NK-92 treated with Interleukin-12 subunit alpha and Interleukin-12 subunit beta, amount 100 ng/mL, for 24 hours (cell line): ENCODE data around the gene LHX5.

Experiments used
- DNase-seq: peaks from one replicate; lab custom pipeline; 2025; lab: John Stamatoyannopoulos, UW

The LHX5 gene

DNA sequence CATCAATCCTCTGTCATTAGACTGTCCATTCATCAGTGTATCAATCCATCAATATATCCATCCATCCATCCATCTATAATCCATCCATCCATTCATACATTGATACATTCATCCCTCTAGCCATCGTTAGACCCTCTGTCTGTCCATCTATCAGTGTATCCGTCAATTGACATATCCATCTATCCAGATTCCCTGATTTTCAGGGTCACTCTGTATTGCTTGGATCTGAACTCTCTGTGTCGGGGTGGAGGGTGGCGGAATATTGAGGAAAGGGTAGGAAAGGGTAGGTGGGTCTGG, 32.4 kb downstream of the LHX5 start:
- no peak for DNase-seq

DNA sequence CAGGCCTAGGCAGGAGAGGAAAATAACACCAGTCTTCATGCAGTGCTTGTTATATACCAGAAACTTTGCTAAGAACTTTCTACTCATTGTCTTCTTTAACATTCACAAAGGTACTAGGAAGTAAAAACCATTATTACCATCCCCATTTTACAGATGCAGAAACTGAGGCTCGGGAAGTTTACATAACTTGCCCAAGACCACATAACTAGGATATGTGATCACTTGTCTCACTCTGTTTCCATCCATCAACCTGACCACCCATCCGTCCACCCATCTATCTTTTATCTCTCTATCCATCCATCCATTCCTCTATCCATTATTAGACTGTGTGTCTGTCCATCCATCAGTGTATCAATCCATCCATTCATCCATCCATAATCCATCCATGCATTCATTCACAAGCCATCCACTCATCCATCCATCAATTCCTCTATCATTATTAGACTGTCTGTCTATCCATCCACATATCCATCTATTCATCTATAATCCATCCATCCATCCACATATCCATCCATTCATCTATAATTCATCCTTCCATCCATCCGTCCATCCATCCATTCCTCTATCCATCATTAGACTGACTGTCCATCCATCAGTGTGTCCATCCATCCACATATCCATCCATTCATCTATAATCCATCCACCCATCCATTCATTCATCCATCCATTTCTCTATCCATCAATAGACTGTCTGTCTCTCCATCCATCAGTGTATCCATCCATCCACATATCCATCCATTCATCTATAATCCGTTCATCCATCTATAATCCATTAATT, 33.0 kb downstream of the LHX5 start:
- DNase-seq, result no peak

DNA sequence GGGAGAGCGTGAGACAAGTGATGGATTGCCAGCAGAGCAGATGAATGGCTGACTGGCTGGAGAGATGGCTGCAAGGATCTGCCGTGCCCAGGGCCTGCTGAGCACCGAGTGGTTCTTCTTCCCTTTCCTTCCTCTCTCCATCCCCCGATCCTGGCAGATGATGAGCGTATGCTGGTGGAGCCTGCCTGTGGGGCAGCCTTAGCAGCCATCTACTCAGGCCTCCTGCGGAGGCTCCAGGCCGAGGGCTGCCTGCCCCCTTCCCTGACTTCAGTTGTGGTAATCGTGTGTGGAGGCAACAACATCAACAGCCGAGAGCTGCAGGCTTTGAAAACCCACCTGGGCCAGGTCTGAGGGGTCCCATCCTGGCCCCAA, 34.0 kb downstream of the LHX5 start:
- DNase-seq, result no peak

DNA sequence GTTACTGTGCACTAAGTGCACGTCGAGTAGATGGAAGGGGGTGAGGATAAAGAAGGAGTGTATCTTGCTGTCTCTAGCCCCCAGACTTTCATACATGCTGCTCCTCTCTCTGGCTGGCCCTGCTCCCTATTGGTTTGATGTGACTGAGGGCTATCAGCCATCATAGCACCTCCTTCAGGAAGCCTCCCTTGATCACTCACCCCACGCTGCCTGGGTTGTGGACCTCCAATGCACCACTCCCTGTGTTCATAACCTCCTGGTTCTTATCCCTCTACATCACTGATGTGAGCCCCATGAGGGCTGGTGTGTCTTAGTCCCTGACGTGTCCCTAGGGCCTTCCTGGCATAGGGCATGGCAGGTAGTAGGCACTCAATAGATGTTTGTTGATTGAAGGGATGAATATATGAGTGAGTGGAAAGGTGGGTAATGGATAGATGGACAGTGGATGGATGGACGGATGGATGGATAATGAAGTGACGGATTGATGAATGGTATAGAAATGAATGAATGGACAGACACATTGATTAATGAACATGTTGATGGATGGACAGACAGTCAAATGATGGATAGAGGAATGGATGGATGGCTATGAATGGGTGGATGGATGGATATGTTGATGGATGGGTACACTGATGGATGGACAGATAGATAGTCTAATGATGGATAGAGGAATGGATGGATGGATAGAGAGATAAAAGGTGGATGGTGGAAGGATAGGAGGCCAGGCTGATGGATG, 34.5 kb downstream of the LHX5 start:
- DNase-seq, result no peak

DNA sequence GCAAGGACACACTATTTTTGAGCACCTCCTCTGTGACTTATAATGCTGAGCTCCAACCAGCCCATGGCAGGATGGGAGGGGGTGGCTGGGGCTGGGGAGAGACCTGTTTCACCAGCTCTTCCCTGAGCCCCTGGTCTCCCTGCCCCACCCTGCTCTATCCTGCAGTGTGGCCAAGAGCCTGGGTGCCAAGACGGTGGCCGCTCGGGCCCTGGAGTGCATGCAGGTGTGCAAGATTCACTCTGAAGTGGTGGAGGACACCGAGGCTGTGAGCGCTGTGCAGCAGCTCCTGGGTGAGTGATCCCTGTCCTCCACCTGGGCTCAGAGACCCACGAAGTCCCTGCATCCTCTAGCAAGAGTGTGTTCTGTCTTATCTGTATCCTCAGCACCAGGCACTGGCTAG, 35.1 kb downstream of the LHX5 start:
- no peak for DNase-seq

DNA sequence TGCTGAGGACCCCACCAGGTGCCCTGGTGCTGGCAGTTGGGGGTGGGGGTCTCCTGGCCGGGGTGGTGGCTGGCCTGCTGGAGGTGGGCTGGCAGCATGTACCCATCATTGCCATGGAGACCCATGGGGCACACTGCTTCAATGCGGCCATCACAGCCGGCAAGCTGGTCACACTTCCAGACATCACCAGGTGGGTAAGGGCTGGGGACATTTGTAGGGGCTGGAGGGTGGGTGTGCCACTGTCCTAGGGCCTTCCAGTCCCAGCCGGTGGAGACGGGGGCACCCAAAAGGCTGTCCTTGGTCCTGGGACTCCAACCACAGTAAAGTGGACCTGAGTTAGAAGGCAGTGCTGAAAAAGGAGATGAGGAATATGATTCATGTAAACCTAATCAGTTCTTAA, 36.3 kb downstream of the LHX5 start:
- no peak for DNase-seq

DNA sequence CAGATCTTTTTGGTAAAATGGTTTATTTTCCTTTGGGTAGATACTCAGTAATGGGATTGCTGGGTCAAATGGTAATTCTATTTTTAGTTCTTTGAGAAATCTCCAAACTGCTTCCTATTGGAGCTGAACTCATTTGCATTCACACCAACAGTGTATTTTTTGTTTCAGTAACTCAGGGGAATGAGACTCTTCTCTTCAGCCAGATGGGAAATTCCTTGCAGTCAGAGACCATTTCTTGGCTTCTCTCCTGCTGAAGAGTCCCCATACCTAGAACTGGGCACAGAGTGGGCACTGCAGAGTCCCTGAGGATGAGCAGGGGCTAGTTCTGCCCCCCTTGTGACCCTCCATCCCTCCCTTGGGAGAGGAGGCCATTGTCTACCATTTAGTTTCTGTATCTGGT, 38.7 kb downstream of the LHX5 start:
- DNase-seq, result no peak

DNA sequence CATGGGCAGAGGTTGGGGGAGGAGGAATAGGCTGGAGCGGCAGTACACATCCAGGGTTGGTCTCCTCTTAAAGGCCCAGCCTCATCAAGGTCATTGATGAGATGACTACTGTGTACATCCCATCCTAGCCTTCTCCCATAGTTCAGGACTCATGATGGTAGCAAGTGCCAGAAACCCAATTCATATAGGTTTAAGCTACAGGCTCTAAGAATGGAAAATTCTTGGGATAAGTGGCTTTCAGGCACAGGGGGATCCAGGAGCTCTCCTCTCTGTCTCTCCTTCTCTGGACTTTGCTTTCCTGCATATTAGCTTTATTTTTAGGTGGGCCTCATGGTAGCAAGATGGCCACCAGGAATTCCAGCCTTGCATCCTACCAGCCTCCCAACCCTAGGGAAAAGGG, 43.2 kb downstream of the LHX5 start:
- no peak for DNase-seq

DNA sequence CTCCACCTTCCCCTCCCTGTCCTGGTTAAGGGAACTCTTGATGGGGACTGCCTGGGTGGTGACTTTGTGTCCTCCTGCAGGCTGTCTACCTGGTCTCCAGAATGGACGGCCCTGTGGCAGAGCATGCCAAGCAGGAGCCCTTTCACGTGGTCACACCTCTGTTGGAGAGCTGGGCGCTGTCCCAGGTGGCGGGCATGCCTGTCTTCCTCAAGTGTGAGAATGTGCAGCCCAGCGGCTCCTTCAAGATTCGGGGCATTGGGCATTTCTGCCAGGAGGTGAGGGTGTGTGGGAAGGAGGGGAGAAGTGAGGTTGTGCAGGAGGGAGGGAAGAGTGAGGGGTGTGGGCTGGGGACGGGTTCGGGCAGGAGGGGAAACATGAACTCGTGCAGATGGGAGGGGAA, 43.8 kb downstream of the LHX5 start:
- DNase-seq, result no peak

DNA sequence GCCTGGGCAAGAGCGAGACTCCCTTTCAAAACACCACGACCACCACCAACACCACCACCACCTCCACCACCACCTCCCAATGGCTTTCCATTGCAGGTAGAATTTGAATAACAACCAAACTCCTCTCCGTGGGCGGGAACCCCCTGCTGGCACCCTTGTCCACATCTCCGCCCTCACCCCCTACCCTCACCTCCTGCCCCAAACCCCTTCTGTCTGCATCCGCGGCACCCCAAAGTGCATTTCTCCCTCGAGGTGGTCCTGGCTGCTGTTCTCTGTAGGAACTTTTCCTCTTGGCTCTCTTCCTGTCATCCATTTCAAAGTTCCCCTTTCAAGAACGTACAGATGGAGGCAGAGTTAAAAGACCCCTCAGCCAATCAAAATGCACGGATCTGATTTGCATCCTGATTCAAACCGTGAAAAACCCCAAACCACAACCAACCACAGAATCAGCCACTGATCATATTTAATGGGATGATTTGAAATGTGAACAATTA, 45.7 kb downstream of the LHX5 start:
- DNase-seq, result no peak

DNA sequence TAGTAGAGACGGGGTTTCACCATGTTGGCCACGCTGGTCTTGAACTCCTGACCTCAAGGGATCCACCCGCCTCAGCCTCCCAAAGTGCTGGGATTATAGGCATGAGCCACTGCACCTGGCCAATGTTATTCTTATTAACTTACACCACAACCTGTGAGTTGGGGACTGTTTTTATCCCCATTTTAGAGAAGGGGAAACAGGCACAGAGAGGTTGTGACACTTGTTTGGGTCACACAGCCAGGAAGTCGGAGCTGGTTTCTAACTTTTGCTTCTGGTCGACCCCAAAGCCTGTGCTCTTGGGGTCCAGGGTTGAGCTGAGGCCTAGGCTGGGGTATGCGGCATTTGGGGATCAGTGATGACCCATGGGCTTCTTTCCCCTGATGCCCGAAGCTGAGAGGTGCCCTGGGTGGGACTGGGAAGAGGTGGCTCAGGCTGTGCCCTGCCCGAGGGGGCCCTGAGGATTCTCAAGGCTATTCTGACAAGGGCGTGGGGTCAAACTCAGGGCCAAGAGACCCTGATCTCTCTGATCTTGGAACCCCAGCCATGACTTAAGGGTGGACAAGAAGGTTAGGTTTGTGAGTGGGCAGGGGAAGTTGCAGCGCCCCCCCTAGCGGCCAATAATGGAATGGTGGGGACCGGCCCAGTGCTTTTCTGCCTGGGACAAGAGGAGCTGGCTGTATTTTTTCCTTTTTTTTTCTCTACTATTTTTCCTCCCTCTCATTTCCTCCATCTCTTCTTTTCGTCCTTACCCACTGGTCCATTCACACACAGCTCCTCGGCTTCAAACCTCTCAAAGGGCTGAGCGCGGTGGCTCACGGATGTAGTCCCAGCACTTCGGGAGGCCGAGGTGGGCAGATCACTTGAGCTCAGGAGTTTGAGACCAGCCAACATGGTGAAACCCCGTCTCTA, 46.5 kb downstream of the LHX5 start:
- peak; percentile 4 for DNase-seq

DNA sequence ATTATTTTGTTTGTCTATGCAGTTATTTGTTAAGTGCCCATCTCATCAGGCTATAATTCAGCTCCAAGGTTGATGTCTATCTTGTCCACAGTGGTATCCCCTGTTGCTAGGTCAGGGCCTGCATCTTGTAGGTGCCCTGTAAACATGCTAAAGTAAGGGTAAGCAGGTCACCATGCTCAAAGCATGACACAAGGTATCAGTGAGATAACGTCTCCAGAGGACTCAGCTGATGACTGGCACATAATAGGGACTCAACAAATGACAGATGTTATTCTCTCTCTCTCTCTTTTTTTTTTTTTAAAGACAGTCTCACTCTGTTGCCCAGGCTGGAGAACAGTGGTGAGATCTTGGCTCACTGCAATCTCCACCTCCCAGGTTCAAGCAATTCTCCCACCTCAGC, 47.2 kb downstream of the LHX5 start:
- DNase-seq, result no peak

DNA sequence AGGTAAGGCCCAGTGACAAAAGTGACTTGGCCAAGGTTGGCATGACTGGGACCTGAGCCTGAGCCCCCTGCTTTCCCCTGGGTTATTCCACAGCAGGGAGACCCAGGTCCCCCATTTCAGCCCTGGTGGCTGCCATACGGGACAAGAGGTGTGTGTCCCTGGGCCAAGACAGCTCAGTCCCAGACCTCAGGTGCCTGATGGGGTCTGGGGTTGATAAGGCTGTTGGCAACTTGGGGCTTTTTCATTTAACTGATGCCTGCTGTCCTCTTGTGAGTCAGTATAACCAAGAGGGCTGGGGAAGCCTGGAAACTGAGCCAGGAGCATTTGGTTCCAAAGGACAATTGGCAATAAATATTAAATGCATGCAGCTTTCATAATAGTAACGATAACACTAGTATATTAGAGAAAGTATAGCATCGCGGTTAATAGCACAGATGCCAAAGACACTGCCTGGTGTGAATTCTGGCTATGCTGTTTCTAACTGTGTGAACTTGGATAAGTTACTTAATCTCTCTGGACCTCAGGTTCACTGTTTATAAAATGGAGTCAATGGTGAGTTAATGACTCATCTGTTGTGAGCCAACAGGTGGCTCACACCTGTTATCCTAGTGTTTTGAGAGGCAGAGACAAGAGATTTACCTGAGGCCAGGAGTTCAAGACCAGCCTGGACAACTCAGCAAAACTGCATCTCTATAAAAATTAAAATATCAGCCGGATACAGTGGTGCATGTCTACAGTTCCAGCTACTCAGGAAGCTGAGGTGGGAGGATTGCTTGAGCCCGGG, 48.6 kb downstream of the LHX5 start:
- no peak for DNase-seq

DNA sequence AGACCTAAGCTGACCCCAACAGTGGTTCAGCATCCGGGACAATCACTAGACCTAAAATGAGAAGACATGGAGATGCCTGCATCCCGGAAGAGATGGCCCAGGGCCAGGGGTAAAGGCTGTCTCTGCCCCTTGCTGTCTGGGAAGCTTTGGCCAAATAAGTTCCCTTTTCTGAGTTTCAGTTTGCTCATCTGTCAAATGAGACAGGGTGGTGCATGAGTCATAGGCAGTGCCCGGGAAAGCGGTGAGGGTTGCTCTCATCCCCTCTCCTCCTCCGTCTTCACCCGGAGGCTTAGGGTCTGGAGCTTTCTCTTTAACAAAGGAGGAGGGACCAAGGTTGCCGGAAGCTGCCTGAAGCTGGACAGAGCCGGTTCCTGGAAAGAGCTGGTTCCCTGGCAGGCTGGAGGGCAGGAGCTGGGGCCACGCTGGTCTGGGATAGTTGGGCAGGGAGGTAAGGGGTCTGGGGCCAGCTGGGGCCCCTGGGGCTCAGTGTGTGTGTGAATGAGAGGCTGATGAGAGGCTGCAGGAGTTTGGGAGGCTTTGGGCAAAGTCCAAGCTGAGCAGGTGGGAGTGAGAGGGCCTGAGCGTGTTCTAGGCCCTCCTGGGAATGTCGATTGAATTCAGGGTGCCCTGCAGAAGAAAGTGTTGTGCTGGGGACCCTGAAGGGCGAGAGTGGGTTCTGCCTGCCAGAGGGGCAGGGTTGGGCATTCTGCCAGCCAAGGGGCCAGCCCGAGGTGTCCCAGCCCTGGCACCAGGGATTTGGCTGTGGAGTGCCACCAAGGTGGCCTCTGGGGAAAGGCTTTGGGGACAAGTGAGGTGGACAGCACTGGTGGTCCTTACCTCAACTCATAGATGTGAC, 49.4 kb downstream of the LHX5 start, which contains the start of gene SDSL:
TSS of gene SDSL (plus strand) at position 351 of the 856 bp plus-strand sequence. CDS start 5,603 bp downstream, outside the sequence.
- no peak for DNase-seq

DNA sequence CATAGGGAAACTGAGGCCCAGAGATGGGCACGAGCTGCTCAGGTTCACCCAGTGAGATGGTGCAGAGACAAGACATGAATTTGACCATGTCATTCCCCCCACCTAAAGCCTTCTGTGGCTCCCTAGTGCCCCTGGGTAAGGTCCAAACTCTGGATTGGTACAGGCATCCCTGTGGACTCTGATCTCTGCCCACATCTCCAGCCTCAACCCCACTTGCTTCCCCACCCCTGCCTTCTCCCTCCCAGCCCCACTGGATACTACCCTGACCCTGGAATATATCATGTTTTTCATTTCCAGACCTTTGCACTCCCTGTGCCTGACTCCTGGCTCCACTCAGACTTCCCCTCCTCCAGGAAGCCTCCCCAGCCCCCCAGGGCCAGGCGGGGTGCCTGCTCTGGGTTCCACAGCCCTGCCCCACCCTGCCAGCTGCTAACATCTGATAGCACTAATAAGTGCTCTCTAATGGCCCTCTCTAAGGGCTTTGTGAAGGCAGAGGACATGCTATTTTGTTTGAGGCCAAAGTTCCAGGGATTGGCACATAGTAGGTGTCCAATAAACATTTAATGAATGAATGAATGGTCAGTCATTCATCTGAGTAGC, 50.6 kb downstream of the LHX5 start:
- DNase-seq, result no peak

DNA sequence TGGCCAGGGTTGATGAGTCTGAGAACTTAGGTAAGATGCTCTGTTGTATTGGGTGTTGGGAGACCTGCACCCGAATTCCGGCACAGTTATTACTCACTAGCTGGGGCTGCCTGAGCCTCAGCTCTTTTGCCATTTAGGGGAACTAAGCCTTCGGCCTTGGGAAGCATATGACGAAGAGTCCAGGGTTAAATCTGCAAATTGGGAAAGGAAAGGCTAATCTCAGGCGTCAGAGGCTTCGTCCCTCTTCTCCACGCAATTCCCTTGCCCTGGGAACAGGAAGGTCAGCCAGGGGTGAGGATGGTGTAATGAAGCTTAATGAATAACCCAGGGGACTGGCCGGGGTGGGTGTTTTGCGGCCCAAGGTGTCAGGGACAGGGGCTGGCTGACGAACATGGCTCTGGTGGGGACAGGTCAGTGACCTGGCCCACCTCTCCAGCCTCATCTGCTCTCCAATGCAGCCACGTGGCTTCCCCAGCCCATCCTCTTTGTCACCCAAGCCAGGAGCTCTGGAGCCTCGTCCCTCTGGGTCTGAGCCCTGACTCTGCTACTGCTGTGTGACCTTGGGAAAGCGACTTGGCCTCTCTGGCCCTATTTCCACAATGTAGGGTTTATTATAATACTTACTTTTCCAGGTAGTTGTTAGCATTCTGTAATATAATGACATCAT, 53.3 kb downstream of the LHX5 start:
- no peak for DNase-seq

DNA sequence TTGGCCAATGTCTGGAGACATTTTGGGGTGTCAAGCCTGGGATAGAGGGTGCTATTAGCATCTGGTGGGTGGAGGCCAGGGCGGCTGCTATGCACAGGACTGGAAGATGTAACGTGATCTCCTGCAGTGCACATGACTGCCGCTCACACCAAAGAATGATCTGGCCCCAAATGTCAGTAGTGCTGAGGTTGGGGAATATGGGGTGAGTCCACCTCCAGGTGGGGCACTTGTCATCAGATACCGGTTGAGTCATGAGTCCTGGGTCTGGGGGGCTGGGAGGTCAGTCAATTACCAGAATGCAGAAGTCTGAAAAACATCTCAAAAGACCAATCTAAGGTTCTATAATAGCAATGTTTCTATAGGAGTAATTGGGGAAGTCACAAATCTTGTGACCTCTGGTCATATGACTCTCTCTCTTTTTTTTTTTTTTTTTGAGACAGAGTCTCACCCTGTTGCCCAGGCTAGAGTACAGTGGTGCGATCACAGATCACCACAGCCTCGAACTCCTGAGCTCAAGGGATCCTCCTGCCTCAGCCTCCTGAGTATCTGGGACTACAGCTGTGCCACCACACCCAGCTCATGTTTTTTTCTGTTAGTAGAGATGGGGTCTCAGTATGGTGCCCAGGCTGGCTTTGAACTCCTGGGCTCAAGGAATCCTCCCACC, 55.4 kb downstream of the LHX5 start:
- no peak for DNase-seq

DNA sequence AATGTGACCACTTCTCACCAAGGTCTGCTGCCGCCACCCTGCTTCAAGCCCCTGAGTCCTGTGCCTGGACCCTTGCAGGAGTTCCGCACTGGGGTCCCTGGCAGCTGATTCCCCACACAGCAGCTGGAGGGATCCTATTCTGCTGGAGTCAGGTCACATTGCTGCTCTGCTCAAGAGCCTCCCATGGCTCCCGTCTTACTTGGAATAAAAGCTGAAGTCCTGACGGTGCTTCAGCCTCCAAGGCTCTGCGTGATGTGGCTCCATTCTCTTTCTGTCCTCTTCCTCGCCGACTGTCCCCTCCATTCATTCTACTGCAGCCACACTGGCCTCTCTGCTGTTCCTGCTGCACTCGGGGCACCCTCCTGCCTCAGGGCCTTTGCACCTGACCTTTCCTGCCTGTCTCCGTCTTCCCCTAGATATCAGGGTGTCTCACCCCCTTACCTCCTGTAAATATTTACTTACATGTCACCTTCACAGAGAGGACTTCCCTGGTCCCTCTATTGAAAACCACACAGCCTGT, 57.1 kb downstream of the LHX5 start:
- no peak for DNase-seq

DNA sequence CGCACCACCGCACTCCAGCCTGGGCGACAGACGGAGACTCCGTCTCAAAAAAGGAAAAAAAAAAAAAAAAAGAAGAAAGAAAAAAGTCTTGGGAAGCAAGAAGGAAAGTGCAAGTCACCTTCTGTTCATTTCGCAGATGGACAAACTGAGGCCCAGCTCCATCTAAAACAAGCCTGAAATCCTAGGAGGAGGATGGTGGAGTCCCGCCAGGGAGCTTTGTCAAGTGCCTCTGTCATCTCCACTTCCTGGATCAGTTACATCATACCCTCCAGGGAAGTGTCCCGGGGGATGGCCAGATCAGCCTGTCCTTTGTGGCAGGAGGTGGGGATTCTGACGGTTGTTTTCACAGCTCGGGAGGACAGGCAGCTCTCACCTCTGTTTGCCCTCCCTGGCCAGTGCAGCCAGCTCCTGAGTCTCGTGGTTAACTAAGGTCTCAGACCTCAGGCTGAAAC, 58.2 kb downstream of the LHX5 start:
- no peak for DNase-seq
